CD4-positive, alpha-beta T cell (primary cell): ENCODE data around the gene ZBTB46. TPM values are rescaled to one million over a fixed set of nuclear protein-coding genes. Genes with fewer than 3 reads are reported as not detected.

Source experiments
- ATAC-seq: fragments of 200-7000 bp; cut with Tn5 transposase; one replicate; pipeline ENCODE4 v1.10.0; 2022; ENCODE audit warnings: mild to moderate bottlenecking; ENCODE audit not compliant: poor library complexity
- CTCF ChIA-PET: fragments of 350-600 bp; sonication (Branson Sonifier 250); formaldehyde crosslinking; loops from one replicate; lab custom pipeline; 2021; ENCODE audit warnings: antibody characterized with exemption, inconsistent platforms; lab: Charles Lee
- POLR2A ChIA-PET: fragments of 350-600 bp; sonication (Branson Sonifier 250); formaldehyde crosslinking; loops from one replicate; lab custom pipeline; 2021; ENCODE audit warnings: antibody characterized with exemption, inconsistent platforms; lab: Charles Lee
- DNase-seq, 14 experiments: peaks; one replicate each; pipeline ENCODE4 v3.0.0-alpha.2; 2013 to 2020; ENCODE audit warnings: mixed read lengths in 2 of 14
- H3K27ac ChIP-seq, 2 donors: one replicate each; pipeline versions ENCODE4 v1.5.1 to v1.7.0; 2013; ENCODE audit warnings: low read length in 2 of 2, low read depth in 1 of 2, mild to moderate bottlenecking in 1 of 2
- H3K27me3 ChIP-seq, 2 experiments: 1 replicate in 1 of 2; 2 replicates in 1 of 2; pipeline versions ENCODE4 v1.6.1 to v1.7.0; 2013; ENCODE audit warnings: low read length in 2 of 2, control low read depth in 1 of 2, mild to moderate bottlenecking in 1 of 2, moderate library complexity in 1 of 2; ENCODE audit not compliant: insufficient read depth in 2 of 2, control insufficient read depth in 1 of 2
- H3K36me3 ChIP-seq: one replicate; pipeline ENCODE4 v1.6.1; 2013; ENCODE audit warnings: low read length, control low read depth; ENCODE audit not compliant: insufficient read depth
- H3K4me1 ChIP-seq: one replicate; pipeline ENCODE4 v1.6.1; 2013; ENCODE audit warnings: low read length, control low read depth; ENCODE audit not compliant: insufficient read depth
- H3K4me3 ChIP-seq: one replicate; pipeline ENCODE4 v1.5.1; 2013; ENCODE audit warnings: mild to moderate bottlenecking, low read length, moderate library complexity
- H3K9me3 ChIP-seq, 2 experiments: 1 replicate in 1 of 2; 2 replicates in 1 of 2; pipeline versions ENCODE4 v1.6.1 to v1.7.0; 2013; ENCODE audit warnings: low read length in 2 of 2, mild to moderate bottlenecking in 2 of 2, control low read depth in 1 of 2, moderate library complexity in 1 of 2; ENCODE audit not compliant: control insufficient read depth in 1 of 2, insufficient read depth in 1 of 2
- H3K27ac Mint-ChIP-seq: one replicate; pipeline ENCODE4 v1.8.0; 2020; ENCODE audit warnings: mixed read lengths
- H3K27me3 Mint-ChIP-seq: one replicate; pipeline ENCODE4 v1.8.0; 2021; ENCODE audit warnings: mixed read lengths
- H3K36me3 Mint-ChIP-seq: one replicate; pipeline ENCODE4 v1.8.0; 2021; ENCODE audit warnings: low read depth, mixed read lengths
- H3K4me1 Mint-ChIP-seq: one replicate; pipeline ENCODE4 v1.8.0; 2021; ENCODE audit warnings: low read depth, mixed read lengths
- H3K4me3 Mint-ChIP-seq: one replicate; pipeline ENCODE4 v1.8.0; 2020; ENCODE audit warnings: mild to moderate bottlenecking, mixed read lengths
- H3K9me3 Mint-ChIP-seq: one replicate; pipeline ENCODE4 v1.8.0; 2020; ENCODE audit warnings: mixed read lengths
- CTCF ChIP-seq: fragments of 200-600 bp; IDR thresholded peaks from one replicate; pipeline ENCODE4 v1.8.0; 2022; ENCODE audit warnings: antibody characterized with exemption, mild to moderate bottlenecking
- intact Hi-C, 2 experiments: fragments of 100-400 bp; cut with DNase I in 1 of 2; cut with micrococcal nuclease in 1 of 2; formaldehyde crosslinking; loops; one replicate each; pipeline versions ENCODE4 v1.15.1 to v1.9.0; 2023 to 2025; cut with DNase I, micrococcal nuclease
- total RNA-seq, 174 experiments: library from RNA in 2 of 174; stranded (reverse) in 2 of 174; gene quantifications; one replicate each; pipeline ENCODE4 v1.2.3 and lab custom pipeline; 2021 to 2026

The ZBTB46 gene
- total RNA-seq, 2 experiments from 2014 or later = 0.08 to 0.34 TPM

DNA sequence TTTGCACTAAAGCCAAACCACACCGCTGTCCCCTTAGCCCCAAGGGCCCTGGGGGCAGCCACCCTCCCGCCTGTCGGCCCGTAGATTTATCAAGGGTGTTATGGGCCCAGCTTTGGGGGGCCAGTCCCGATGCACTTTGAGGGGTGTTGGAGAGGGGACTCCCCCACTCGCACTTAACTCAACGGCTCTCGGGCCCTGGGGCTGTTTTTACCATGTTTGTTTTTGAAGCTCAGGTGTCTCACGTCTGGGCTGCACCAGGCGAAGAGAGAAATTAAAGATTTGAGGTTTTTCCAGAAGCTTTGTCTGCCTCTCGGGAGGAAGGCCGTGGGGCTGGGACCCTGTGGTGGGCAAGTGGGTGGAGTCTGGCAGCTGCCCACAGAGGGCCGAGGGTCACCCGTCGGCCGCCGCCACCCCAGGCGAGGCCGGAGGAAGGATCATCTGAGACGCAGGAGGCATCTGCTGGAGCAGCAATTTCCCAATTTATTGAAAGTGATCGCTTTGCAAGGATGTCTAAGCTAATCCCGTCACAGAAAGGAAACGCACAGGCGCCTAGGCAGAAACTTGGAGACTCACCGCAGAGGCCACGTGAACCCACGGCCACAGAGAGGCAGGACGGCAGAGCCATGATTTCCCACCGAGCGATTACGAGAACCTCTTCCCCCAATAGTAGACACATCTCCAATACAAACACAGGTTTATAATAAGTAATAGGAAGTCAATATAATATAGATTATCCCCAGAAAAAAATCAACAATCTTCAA is 87.7 kb downstream of the ZBTB46 start:
- Mint-ChIP-seq H3K27me3 (no peaks in the 10 kb centered on the region), H3K4me1 (peaks cover 6% of the 10 kb centered on the region), H3K27ac (no peak overlapping the region), H3K4me3 (peak overlapping the region; percentile 54), H3K36me3 (peaks cover 7% of the 10 kb centered on the region), H3K9me3 (no peaks in the 10 kb centered on the region)
- Histone ChIP-seq H3K4me3 (no peak overlapping the region), H3K27ac (no peak overlapping the region), H3K4me1 (peaks cover 30% of the 10 kb centered on the region), H3K9me3 (no peaks in the 10 kb centered on the region), H3K27me3 (no peaks in the 10 kb centered on the region), H3K36me3 (peaks cover 36% of the 10 kb centered on the region)
- POLR2A ChIA-PET = interaction anchor here (1.1 kb wide), 1 partner anchor 223 kb away, joined by 4 read pairs; the partner anchor contains the start of gene PPDPF
- CTCF ChIA-PET = interaction anchor here (1.2 to 1.9 kb wide), 2 partner anchors 35 to 37 kb away, joined by 3 to 5 read pairs; partner anchors contain the start of genes ARFRP1 and ZGPAT
- intact Hi-C loops = loop anchor here in 1 of 2 experiments (5.0 kb wide), 1 partner anchor 86 kb away; the partner anchor contains the start of gene RTEL1
- DNase-seq (no peak), ATAC-seq (no peak)
- TF ChIP-seq CTCF = no peak

DNA sequence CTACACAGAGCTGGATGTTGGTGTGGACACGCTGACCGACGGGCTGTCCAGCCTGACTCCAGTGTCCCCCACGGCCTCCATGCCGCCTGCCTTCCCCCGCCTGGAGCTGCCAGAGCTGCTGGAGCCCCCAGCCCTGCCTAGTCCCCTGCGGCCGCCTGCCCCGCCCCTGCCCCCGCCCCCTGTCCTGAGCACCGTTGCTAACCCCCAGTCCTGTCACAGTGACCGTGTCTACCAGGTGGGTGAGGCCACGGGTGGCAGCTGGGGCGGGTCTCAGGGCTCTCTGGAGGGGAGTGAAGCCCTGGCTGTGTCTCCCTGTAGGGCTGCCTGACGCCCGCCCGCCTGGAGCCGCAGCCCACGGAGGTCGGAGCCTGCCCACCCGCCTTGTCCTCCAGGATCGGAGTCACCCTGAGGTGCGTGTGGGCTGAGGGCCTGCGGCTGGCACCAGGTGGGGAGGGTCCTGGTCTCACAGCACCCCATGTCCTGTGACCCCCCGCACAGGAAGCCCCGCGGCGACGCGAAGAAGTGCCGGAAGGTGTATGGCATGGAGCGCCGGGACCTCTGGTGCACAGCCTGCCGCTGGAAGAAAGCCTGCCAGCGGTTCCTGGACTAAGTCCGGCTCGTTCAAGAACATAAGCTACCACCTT is 88.6 kb downstream of the ZBTB46 start:
- H3K4me3 Mint-ChIP-seq = no peak overlapping the region

More for the DNA sequence above, 88.6 kb downstream of the ZBTB46 start:
- Histone ChIP-seq H3K4me1 (peaks cover 32% of the 10 kb centered on the region), H3K27ac (no peak overlapping the region), H3K4me3 (no peak overlapping the region), H3K27me3 (no peaks in the 10 kb centered on the region), H3K9me3 (no peaks in the 10 kb centered on the region), H3K36me3 (peaks cover 40% of the 10 kb centered on the region)
- intact Hi-C loops = loop anchor here in 1 of 2 experiments (5.0 kb wide), 1 partner anchor 85 kb away; the partner anchor contains the start of gene RTEL1
- ChIA-PET POLR2A (interaction anchor here (0.9 to 9.9 kb wide), 4 partner anchors 8 to 222 kb away, joined by 3 to 168 read pairs (median 61); partner anchors contain the start of genes ARFRP1, PPDPF, RTEL1 and ZGPAT), CTCF (interaction anchor here (1.2 to 1.9 kb wide), 2 partner anchors 35 to 36 kb away, joined by 3 to 5 read pairs; partner anchors contain the start of genes ARFRP1 and ZGPAT)
- ATAC-seq = no peak
- H3K27me3 Mint-ChIP-seq = no peaks in the 10 kb centered on the region
- H3K9me3 Mint-ChIP-seq = no peaks in the 10 kb centered on the region
- H3K27ac Mint-ChIP-seq = no peak overlapping the region
- peaks cover 7% of the 10 kb centered on the region for H3K36me3 Mint-ChIP-seq
- peak in 1 of 14 experiments; percentile 32 for DNase-seq
- peaks cover 6% of the 10 kb centered on the region for H3K4me1 Mint-ChIP-seq
- no peak for TF ChIP-seq CTCF
